ENCODE data around the gene CD200R1L.

Gene CD200R1L

DNA sequence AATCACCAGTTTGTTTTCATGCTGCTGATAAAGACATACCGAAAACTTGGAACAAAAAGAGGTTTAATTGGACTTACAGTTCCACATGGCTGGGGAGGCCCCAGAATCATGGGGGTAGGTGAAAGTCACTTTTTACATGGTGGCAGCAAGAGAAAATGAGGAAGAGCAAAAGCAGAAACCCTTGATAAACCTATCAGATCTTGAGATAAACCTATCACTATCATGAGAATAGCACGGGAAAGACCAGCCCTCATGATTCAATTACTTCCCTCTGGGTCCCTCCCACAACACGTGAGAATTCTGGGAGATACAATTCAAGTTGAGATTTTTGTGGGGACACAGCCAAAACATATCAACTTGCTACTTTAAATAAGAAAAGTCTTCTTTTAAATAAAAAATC is 28.9 kb downstream of the CD200R1L start:
- DNase-seq = no peak

DNA sequence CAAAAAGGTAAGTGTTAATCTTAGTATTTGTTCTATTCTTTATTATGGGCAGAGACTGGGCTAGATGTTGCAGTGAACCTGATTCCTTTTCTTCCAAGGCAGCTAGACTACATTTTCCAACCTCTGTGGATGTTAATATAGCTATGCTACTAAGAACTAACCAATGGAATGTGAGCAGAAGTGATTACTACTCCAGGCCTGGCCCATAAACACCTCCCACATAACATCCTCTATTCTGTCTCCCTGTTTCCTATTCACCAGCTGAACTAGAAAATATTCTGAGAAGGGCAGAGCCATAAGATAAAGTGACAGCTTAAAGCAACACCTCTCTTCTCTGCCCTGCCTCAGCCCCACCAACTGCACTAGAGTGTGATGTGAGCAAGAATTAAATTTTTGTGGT is 29.4 kb downstream of the CD200R1L start:
- no peak for DNase-seq

DNA sequence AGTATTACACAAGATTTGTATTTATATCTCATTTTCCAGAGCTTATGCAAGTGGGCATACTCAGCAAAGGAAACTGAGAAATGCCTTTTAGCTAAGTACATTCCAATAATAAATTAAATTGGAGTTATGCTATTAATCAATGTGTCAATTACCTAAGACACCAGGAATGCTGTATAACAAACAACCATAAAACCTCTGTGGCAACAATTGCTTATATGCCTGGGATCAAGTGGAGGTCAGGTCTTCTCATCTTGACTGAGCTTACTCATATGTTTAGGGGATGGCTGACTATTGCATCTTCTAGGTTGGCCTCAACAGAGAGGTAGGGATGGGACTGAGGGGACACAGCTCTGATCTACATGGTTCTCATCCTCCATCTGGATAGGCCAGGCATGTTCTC is 30.7 kb downstream of the CD200R1L start:
- no peak for DNase-seq

DNA sequence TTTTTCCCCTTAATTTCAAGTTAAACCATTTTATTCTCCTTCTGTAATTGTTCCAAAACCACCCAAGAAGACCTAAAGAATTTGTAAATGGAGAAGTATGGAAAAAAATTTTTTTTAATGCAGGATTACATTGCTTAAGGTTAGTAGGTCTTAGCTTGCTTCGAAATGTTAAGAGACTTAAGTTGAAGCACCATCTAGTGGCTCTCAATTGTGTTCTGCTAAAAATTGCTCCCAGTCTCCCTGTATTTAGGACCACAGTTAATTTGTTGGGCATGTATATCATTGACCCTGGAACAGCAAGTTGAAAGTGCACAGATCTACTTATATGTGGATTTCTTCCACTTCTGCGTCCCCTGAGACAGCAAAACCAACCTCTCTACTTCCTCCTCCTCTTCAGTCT is 32.4 kb downstream of the CD200R1L start:
- no peak for DNase-seq

DNA sequence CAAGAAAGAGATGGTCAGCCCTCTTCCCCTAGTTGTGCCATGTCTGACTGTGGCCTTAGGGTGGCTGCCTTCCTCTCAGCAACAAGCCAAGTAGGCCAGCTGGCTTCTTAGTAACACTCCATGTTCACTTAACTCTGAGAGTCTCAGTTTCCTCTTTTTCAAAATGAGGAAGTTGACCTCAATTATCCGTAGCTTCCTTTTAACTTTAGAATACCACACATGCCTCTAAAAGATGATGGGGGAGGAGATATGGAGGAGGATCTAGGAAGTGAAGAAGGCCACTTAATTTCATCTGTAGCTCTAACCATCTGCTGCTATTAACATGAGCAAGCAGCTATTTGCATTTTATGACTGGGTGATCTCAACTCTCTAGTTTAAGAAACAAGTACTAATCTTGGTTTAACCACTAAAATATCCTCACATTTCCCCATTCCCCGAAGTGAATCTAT is 32.9 kb downstream of the CD200R1L start:
- DNase-seq = no peak

DNA sequence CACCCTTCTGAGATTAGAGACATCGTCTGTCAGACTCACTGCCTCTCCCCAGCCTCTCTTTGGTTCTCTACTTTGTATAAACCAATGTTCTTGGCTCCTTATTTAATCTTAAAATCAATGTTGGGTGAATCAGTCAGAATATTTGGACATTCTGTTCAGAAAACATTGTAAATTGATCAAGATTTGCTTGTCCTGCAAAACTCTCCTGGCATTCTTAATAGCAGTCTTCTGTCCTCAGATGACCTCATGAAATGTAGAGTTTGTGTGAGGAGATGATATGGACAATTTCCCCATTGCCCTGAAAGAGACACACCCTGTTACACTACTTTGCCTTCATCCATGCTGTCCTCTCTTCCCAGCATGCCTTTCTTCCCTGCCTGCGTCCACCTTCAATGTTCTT is 33.6 kb downstream of the CD200R1L start:
- no peak for DNase-seq

DNA sequence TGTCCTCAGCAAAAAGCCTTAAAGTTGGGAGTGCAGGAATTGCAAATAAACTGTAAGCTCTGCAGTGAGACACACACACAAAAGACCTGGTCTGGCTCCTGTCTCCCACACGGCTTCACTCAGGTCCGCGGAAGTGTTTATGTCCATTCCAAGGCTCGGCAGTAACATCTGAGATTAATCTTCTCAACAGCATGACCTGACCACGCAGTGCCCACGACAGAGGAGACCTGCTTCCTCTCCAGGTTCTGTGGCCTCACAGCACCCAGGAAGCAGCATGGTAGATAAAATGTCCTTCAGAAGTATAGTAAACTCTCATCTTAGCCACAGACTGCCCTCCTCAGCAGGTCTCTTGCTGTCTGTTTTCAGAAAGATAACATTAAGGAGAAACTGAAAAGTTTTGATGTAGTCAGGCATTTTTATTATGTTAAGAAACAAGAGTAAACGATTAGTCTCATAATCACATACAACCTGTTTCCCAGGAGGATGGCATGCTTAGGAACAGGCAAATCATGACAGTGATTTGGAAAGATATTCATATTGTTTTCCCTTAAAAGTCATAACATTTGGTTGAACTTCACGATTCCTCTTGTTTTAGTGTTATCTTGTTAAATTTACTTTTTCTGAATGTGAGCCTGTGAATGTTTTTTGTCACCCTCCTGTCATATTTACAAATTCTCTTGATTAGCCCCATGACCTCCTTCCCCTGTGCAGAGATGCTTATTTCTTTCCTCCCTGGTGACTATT is 34.6 kb downstream of the CD200R1L start:
- no peak for DNase-seq

DNA sequence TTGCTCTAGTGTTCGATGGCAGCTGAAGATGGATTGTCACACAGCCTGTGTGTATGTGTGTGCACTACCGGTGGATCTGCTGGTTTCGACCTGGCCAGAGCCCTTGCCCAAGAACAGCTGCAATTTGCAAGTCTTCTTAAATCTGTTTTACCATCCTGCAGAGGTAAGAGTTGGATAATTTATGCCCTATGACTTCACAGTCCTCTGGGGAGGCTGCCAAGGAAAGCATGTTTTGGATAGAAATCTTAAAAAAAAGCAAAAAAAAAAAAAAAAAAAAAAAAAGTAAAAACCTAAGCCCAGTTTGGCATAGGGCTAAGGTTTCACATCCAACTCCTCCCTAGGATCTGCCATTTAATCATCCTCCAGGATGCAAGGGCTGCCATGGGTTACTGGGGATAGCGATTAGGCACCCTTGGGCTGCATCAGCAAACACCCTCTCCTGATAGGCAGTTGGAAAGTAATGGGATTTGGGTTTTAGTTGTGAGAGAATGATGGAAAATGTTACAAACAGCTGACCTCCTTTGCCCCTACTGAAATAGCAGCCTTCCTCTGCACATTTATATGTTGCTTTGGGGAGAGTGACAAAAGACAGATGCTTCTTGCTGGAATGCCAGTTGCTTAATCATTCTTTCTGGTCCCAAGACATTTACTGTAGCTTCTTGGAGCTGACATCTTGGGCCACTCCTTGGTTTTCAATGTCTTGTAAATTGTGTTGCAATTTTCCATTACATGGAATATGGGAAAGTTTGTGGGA is 35.4 kb downstream of the CD200R1L start:
- DNase-seq = peak; percentile 4

DNA sequence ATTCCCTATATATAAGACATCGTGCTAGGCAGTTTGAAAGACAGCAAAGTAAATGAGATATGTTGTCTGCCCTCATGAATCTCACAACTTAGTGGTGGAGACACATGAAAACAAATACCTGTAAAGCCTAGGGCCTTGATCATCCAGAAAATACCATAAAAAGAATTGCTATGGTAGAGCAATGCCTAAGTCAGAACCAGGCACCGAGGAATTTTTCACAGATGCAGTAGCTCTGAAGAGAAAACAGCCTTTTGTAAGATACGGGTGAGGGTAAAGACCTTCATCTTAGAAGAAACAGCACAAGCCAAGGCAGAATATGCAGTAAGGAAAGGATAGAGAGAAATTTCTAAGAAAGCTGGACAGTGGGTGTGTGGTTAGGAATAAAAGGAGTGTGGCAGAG is 36.1 kb downstream of the CD200R1L start:
- no peak for DNase-seq

DNA sequence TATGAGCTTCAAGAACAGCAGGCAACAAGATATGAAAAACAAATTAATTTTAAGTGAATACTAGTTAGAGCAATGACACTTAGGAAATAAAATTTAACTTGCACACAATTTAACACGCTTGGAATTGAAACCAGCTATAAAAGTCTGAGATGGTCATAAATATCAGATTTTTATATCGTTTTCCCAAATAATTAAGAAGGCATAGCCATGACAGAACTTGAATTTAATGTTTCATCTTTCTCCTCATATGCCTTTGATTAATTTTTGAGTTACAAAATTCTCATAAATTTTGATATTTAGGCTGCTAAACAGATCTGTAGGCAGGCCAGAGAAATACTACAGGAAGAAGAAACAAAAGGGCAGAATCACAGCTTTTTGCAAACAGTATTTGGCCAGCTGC is 38.5 kb downstream of the CD200R1L start:
- no peak for DNase-seq

DNA sequence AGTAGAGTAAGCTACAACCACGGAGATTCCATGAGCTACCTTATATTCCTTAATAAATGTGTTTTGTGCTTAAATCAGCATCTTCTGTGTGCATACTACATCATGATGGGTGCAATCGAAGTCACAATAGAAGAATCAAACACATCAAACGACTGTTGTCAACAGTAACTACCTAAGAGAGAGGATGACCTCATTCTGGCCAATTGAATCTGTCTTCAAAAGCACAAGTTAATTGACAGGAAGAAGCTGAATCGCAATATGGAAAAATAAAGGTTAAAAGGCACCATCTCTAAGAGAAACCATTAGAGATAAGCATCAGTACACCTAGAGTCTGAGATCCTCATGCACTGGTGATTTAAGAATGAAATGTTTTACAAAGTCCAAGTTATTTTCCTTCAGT is 39.0 kb downstream of the CD200R1L start:
- DNase-seq = no peak

DNA sequence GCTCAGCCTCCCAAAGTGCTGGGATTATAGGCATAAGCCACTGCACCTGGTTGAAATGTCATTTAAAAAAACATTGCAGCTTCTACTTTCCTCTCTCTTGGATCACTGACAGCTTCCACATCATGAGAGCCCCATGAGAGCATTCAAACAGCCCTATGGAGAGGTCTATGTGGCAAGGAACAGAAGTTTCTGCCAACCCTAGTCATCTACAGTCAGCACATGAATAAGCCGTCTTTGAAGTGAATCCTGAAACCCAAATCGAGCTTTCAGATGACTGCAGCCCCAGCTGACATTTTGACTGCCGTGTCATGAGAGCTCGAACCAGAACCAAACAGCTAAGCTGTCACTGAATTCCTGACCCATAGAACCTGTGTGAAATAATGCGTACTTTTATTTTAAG is 39.8 kb downstream of the CD200R1L start:
- DNase-seq = no peak

DNA sequence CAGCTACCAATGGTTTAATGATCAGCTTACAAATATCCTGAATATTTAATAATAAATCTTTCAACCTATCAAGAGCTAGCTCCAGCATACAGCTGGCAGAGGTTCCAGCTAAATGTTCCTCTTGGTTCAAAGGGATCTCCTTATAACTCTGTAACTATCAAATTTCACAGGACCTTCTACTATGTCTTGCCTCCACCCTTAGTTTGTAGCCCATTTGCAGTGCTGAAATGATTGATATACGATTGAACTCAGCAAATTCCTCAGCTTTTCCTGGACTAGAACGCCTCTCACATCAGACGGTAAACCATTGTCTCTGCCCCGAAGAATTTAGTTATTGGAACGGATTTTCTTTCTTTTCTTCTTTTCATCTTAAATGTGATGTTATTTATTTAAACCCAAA is 41.5 kb downstream of the CD200R1L start:
- DNase-seq = no peak

DNA sequence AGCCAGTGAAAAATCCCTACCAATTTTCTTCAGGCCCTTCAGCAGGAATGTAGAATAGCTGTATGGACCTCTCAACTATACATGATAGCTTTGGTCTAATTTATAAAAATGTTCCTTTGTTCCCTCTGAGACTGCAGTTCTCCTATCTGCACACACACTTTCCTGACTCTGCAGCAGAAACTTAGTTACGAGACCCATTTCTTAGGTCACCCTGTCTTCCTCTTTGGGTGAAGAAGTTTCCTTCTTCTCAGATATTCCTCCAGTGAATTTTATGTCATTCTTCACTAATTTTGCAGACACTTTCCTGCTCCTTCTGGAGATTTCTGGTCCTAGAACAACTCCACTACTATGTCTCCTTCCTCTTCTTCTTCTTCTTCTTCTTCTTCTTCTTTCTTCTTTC is 42.6 kb downstream of the CD200R1L start:
- no peak for DNase-seq

DNA sequence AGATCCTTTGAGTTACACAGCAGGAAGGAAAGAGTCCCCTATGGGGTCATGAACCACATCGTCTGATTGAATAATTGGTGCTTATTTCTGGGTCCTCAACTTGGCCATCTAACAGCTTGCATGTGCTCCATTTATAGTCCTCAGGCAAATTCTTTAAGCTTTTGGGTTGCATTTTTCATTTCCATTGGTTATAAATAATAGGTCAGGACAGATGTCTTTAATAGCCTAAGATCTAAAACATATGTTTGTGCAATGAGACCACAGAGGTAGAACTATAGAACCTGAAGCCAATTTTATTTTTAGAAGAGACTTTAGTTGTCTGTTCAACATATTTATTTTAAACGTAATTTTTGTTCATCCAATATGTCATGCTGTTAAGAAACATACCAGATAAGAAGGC is 43.2 kb downstream of the CD200R1L start:
- no peak for DNase-seq

DNA sequence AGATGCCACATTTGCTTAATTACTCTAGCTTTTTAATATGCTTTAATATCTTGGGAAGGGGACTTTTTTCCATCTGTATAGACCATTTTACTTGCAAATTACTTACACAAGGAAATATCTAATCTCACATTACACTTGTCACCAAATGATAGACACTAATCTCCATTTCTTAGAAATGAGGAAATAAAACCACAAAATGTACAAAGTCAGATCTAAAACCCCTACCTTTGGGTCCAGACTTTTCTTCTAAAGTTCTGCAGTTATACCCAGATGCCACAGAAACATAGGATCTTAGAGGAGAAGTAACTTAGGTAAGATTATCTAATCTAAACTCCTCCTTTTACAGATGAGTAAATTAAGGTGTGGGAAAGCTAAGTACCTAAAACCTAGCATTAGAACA is 44.3 kb downstream of the CD200R1L start:
- DNase-seq = no peak

DNA sequence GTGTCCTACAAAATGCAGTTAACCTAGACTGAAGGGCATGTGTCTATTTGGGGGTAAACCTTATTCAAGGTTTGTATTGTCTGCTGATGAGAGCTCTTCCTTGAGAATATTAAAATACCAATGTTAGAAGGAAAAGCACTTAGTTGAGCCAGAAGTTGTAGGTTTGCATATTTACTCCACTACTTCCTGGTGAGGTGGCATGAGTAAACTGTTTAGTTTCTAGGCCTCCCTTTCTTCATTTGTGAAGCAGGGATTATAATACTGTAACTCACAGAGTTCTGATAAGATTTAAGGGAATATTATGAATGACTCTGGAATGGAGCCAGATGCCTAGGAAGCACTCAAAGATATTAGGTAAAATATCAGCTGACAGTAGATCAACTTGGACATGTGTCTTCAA is 46.7 kb downstream of the CD200R1L start:
- no peak for DNase-seq

DNA sequence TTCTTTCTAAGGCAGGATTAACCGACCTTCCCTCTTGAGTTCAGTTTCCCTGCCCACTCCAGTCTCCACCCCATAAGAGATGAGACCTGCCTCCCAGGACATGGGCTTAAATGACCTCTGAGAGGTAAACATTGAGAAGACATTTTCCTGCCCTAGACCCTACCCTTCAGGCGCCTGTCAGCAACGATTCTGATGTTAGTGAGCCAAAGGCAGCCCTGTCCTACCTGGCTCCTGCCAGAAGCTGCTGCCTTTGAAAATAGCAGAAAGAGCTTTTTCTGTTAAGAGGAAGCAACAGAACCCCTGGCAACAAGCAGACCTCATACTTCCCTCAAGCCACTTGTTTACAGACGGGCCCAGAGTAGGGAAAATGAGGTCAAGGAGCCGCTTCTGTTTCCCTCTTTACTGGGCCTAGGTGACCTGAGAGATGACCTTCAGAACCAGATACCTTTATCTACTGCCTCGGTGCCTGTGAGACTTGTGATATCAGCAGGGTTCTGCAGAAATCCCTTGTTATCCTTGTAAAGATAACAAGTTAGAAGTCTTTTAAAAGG is 52.0 kb downstream of the CD200R1L start:
- DNase-seq = no peak

DNA sequence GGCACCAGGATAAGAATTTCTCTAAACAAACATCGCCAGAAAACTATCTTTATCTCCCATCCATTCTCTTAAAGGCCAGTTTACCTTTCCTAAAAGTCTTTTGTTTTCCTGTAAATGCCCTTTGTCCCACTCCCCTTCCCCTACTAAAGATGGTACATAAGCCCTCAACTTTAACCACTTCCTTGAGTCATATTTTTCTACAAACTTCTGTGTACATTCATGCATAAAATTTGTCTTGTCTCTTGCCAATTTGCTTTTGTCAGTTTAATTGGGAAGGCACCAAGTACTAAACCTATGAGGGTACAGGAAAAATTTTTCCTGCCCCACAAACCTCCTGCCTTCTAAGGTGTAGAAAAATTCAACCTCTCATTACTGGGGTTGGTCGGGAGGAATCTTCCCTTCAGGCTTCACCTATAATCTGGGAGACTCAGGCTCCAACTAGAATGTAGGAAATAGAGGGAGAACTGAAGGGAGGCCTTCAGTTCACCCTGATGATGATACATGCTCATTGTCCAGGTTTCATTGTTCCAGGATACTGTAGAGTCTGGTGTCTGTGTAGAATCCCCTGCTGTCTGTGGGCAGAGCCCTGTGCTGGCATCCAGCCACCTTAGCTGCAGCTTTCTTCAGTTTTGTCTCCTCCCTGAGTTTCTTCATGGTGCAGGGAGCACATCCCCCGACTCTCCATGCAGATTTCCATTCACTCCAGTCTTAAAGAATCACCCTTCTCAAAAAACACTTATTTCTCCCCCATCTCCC is 53.2 kb downstream of the CD200R1L start:
- DNase-seq = no peak

DNA sequence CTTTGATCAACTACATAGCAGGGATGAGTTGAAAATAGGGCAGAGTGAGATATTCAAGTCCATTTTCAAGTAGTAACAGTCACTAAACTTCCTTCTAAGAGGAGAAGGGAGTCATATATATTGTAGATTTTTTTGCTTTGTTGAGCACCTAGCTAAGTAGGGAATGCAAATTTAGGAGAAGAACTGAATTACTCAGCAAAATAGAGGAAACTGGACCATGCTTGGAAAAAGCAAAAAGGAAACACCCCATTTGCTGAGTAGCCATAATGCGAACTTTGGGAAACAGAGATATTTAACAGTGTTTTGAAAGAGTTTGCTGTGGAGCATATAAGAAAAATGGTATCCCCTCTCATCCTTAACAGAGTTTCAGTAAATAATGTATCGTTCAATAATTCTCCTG is 54.9 kb downstream of the CD200R1L start:
- DNase-seq = no peak

DNA sequence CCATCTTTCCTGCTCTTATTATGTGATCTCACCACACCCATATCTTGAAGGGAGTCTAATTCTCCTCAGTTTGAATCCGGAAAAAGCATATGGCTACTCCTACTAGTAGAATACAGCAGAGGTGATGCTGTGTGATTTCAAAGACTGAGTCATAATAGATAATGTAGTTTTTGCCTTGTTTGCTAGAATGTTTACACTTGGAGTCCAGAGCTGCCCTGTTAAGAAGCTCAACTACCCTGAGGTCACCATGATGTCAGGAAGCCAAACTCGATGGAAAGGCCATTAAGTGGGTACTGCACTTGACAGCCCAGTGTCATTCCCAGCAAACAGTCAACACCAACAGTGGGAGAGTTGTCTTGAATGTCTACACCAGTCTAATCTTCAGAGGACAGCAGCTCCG is 56.9 kb downstream of the CD200R1L start:
- DNase-seq = no peak

DNA sequence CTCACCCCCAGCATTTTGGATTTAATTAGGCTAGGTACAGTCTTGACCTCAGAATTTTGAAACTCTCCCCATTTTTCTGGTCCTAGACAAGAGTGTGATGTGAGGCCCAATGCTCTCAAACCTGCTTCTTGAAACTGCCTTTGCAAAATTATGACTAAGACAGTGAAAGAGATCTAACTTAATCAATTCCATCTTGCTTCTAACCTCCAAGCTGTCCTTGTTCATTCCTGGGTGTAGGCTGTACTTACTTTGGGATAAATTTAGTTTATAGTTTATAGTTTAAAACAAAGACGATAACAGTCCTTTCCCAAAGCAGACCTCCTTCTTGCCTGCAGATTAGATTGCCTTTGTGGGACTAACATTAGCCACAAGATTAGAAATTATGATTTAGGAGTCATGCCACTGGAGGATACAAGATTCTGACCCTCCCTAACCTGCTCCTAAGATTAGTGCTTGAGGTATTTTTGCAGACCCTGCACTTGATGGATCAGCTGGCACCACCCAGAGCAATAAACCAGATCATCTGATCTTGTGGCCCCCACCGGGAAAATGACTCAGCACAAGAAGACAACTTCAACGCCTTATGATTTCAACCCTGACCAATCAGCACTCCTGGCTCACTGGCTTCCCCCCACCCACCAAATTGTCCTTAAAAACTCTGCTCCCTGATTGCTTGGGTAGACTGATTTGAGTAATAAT is 59.6 kb downstream of the CD200R1L start:
- no peak for DNase-seq

DNA sequence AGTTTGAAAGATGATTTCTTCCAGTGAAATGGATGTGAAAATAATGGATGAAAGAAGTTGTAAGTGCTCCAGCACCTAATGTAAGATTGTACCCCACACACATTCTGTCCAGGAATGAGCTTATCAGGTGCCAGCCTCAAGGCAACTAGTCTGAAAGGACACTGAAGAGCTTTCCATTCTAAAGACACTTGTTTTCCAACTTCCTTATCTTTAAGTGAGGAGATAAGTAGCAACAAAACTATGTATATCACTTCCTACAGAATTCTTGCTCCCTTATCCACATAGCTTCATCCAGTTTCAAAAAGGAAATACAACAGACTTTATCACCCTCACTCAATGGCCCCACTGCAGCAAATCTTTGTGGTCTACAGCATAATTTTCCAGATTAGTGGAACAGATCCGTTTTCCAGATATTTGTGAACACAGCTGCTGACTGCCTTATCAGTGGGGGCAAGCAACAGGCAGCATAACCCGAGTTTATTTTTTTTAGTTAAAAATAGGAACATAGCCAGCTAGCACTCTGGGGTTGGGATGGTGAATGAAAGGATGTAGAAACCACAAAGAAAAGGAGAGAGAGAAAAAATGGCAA is 60.6 kb downstream of the CD200R1L start:
- no peak for DNase-seq
